Activated T-helper 2 cell treated with anti-CD3 and anti-CD28 coated beads, Interferon-gamma antibody, Interleukin-2, Interleukin-4, amounts not matched to agents 10 μg/mL and 5 μg/mL and 100 μg/mL, durations not matched to agents 14 hours and 24 hours and 36 hours (primary cell): ENCODE measurements around the gene RAET1G. TPM values are rescaled to one million over a fixed set of nuclear protein-coding genes. Genes with fewer than 3 reads are reported as not detected.

ENCODE experiments used
- DNase-seq: peaks from one replicate; pipeline ENCODE4 v3.0.0; 2021; ENCODE audit warnings: low spot score
- H3K27ac Mint-ChIP-seq: one replicate; pipeline ENCODE4 v1.8.0; 2021; ENCODE audit warnings: mixed read lengths
- H3K27me3 Mint-ChIP-seq: one replicate; pipeline ENCODE4 v1.8.0; 2021; ENCODE audit warnings: low read depth, mixed read lengths
- H3K36me3 Mint-ChIP-seq: one replicate; pipeline ENCODE4 v1.8.0; 2021; ENCODE audit warnings: low read depth, mixed read lengths
- H3K4me1 Mint-ChIP-seq: one replicate; pipeline ENCODE4 v1.8.0; 2021; ENCODE audit warnings: low read depth, mixed read lengths
- H3K4me3 Mint-ChIP-seq: one replicate; pipeline ENCODE4 v1.8.0; 2021; ENCODE audit warnings: low read depth, mild to moderate bottlenecking, moderate library complexity, mixed read lengths
- H3K9me3 Mint-ChIP-seq: one replicate; pipeline ENCODE4 v1.8.0; 2021; ENCODE audit warnings: mixed read lengths
- intact Hi-C: fragments of 100-400 bp; cut with micrococcal nuclease; formaldehyde crosslinking; loops from one replicate; pipeline ENCODE4 v1.15.1; 2023
- total RNA-seq: library from RNA; stranded (reverse); gene quantifications from 2 replicates; pipeline ENCODE4 v1.2.3, GENCODE V29; 2022

RAET1G gene
- total RNA-seq, 1 donor from 2014 or later: not detected

DNA sequence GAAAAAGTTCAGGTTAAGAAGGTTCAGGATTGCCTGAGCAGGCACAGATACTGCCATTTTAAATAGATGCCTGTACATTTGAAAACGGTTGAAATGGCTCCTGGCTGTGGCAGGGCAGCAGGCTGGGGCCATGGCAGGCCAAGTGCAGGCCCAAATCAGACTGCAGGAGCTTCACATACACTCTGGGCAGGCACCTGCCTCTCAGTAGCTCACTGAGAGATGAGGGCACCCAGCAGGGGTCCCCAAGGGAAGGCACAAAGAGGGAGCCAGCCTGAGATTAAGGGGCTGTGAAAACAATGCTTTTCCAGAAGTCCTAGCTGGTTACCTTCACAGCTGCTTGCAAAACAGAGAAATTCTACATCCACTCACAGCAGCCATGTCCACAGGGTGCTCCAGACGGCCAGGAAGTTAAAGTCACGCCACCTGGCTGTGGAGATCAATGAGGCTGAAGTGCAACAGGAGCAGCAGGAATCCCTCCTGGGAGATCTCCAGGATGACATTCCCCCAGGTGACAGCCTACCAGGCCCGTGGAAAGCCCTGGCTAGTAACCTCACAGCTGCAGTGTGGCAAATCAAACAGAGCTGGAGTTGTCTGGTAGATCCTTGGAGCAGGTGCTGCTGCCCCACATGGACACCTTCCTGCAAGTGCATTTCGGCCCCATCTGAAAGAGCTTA, 18.8 kb downstream of the RAET1G start:
- no peak for DNase-seq
- Mint-ChIP-seq H3K36me3 (no peaks in the 10 kb centered on the region), H3K9me3 (peaks cover 9% of the 10 kb centered on the region), H3K27me3 (peaks cover 14% of the 10 kb centered on the region), H3K4me1 (no peaks in the 10 kb centered on the region), H3K4me3 (no peak overlapping the region), H3K27ac (no peak overlapping the region)
- intact Hi-C loops: no loop called here

DNA sequence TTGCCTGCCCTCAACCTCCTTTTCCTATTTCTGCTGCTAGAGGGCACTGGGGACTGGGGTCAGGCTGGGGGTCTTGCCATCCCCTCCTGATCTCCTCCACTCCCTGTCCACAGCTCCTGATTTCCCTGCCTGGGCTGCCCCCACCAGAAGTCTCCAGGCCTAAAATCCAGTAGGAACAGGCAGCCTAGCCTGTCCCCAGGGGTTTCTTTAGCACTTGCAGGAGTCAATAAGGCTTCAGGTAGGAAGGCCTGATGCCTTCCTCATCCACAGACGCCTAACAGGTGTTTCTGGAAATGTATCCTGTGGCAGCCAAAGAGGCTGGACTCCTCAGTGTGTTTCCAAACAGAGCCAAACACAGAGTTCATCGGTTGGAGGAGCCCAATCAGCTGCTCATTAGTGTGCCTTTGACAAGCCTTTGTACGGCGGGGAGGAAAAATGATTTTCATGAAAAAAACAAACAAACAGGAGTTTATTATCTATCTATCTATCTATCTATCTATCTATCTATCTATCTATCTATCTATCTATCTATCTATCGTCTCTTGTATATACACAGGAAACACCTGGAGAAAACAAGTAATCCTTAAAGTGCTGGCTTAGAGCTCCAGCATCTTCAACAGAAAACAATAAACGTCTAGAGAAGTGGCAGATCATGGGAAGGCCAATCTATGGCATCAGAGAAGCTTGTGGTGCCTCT, 21.3 kb downstream of the RAET1G start:
- Mint-ChIP-seq H3K9me3 (no peaks in the 10 kb centered on the region), H3K4me3 (no peak overlapping the region), H3K27ac (no peak overlapping the region), H3K36me3 (no peaks in the 10 kb centered on the region), H3K4me1 (peaks cover 4% of the 10 kb centered on the region), H3K27me3 (peaks cover 17% of the 10 kb centered on the region)
- intact Hi-C loops: no loop called here
- no peak for DNase-seq

DNA sequence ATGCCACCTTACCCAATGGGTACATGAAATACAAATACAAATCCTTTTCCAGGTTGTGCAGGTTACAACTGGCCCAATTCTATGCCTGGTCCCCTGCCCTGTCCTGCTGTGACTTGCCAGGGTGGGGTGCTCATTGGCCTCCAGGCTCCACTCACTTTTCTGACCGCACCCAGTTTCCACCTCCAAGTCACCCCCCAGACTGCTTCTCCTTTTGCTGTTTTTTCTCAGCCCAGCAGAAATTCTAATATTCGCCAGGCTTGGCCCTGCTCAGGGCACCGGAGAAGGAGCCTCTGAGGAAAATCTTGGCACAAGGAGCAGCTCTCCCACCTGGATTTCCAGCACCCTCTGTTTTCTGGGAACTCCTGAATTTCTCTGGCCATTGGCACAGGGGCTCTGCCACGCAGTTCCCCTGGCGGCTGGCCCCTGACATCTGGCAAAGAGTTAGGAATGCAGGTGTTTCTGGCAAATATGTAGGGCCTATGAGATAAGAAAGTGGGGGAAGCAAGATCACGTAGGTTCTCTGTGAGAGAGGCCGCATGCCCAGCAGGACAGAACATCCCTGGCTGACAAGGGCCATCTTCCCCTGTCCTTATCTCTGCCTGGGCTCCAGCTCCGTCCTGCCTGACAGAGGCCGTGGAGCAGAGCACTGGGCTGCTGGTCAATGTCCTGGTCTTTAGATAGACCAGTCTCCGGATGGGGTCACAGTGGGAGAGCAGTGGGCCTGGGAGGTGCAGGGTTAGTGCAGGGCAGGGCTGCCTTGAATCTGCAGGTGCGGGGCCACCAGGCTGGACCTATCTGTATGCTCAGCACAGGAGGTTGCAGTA, 22.1 kb downstream of the RAET1G start:
- intact Hi-C loops: no loop called here
- Mint-ChIP-seq H3K9me3 (no peaks in the 10 kb centered on the region), H3K27me3 (peaks cover 17% of the 10 kb centered on the region), H3K4me1 (peaks cover 11% of the 10 kb centered on the region), H3K27ac (no peak overlapping the region), H3K4me3 (no peak overlapping the region), H3K36me3 (no peaks in the 10 kb centered on the region)
- no peak for DNase-seq

DNA sequence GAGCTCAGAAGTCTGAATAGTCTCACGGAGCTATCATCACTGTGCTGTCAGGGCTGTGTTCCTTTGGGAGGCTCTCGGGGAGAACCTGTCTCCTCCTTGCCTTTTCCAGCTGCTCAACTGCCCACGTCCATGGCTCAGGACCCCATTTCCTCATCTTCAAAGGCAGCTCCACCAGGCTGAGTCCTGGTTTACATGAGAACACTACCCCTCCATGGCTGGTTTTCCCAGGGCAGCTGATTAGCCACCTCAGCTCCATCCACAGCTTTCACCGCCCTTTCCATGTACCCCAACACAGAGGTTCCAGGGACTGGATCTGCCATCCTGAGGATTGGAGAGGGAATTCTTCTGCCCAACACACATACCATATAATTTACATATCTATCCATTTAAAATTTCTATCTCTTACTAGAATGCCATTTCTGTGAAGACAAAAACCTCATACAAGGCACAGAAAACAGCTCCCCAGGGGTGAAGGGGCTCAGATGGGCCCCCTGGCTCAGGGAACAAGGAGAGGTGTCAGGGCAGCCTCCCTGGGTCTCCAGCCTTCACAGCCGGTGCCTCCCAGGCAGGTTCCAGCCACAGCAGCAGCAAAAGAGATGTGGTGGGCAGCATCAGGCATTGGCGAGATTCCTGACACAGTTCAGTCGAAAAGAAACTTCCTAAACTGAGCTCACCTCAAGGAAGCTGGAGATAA, 22.8 kb downstream of the RAET1G start:
- Mint-ChIP-seq H3K4me1 (peaks cover 14% of the 10 kb centered on the region), H3K9me3 (no peaks in the 10 kb centered on the region), H3K27me3 (peaks cover 17% of the 10 kb centered on the region), H3K36me3 (no peaks in the 10 kb centered on the region), H3K4me3 (no peak overlapping the region), H3K27ac (no peak overlapping the region)
- intact Hi-C loops: no loop called here
- no peak for DNase-seq

DNA sequence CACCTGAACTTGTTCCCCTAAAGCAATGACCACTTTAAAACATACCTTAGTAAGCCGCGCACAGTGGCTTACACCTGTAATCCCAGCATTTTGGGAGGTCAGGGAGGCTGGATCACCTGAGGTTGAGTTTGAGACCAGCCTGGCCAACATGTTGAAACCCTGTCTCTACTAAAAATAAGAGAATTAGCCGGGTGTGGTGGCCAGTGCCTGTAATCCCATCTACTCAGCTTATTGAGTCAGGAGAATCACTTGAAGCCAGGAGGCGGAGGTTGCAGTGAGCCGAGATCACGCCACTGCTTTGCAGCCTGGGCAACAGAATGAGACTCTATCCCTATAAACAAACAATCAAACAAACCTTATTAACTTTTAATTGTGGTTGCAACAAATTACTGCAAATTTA, 23.4 kb downstream of the RAET1G start:
- H3K36me3 Mint-ChIP-seq: no peaks in the 10 kb centered on the region
- intact Hi-C loops: no loop called here
- H3K4me1 Mint-ChIP-seq: peaks cover 16% of the 10 kb centered on the region
- no peaks in the 10 kb centered on the region for H3K9me3 Mint-ChIP-seq
- DNase-seq: no peak
- no peak overlapping the region for H3K4me3 Mint-ChIP-seq
- peaks cover 19% of the 10 kb centered on the region for H3K27me3 Mint-ChIP-seq
- no peak overlapping the region for H3K27ac Mint-ChIP-seq

DNA sequence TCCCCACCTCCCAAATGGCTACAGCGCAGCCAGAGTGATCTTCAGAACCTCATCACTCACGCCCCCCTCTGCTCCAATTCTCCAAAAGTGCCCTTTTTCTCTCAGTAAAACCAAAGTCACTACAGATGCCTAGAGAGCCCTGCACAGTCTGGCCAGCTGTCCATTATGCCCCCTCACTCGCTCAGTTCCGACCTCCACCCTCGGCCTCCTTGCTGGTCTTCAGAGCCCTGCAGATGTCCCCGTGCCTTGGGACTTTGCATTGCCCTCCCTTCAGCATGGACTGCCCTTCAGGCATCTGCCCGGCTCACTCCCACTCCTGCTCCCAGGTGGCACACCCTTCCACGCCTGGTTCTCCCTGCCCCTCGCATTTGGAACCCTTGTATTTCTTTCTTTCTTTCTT, 24.0 kb downstream of the RAET1G start:
- no peak overlapping the region for H3K4me3 Mint-ChIP-seq
- no peaks in the 10 kb centered on the region for H3K9me3 Mint-ChIP-seq
- H3K4me1 Mint-ChIP-seq: peaks cover 17% of the 10 kb centered on the region
- intact Hi-C loops: no loop called here
- no peaks in the 10 kb centered on the region for H3K36me3 Mint-ChIP-seq
- no peak overlapping the region for H3K27ac Mint-ChIP-seq
- H3K27me3 Mint-ChIP-seq: peaks cover 24% of the 10 kb centered on the region
- DNase-seq: no peak

DNA sequence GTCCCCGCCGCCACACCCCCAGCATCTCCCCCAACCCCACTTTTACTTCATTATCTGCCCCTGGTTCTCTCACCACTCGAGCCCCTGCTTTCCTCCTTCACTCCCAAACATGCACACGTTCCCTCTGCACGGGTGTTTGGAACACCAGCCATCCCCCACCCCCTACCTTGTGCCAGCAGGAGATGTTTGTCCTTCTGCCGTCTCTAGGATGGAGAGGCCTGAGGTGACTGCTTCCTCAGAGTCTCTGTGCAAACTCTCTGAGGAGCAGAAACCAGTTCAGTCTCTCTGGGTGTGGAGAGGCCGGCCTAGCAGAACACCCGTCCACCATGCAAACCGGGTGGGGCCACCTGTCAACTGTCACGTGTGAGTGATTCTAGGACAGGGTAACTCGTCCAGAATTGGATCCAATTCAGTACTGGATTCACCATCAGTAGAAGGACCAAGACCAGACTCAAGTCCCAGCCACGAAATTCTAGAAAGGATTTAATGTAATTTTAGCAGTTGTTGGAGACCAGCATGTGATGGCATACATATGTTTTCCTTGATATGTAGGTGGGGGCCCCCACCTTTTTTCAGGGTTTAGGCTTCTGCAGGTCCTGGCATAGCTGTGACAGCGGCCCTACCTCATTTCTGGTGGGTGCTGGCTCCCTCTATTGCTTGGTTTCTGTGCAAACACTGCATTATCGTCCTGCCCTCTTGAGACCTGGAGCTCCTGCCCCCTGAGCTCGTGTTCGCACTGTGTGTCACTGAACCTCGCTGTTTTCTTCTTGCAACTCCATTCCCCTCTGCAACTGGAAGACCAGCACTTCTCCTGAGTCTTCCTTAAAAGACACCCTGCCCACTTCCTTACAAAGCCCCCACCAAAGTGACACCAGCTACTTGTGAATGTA, 24.8 kb downstream of the RAET1G start, which contains the start of gene RAET1E:
TSS of gene RAET1E (minus strand) at position 259 of the 890 bp plus-strand sequence. CDS start 7,212 bp downstream, outside the sequence.
- intact Hi-C loops: no loop called here
- Mint-ChIP-seq H3K9me3 (no peaks in the 10 kb centered on the region), H3K36me3 (no peaks in the 10 kb centered on the region), H3K27ac (no peak within 1 kb of the TSS), H3K4me3 (no peak within 1 kb of the TSS), H3K27me3 (peaks cover 26% of the 10 kb centered on the region), H3K4me1 (peaks cover 23% of the 10 kb centered on the region)
- no peak for DNase-seq

DNA sequence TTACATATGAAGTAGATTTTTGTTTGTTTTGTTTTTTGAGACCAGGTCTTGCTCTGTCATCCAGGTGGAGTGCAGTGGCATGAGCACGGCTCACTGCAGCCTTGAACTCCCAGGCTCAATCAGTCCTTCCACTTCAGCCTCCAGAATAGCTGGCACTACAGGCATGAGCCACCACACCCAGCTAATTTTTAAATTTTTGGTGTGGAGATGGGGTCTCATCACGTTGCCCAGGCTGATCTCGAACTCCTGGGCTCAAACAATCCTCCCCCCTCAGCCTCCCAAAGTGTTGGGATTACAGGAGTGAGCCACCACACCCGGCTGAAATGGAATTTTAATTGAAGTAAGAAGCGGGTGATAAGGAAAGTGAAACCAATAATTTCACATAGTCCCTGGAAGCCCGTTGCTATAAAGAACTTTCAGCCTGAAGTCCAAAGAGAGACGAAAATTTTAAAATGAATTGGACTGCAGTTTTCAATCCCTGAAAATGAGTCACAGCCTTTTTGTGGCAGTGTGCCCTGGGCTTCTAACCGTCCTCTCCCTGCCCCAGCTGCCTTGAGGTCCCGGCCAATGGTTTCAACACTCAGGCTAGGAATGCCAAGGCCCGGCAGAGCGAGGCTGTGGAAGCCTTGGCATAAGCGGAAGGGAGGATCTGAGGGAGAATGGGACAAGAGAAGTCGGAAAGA, 25.8 kb downstream of the RAET1G start:
- peaks cover 32% of the 10 kb centered on the region for H3K4me1 Mint-ChIP-seq
- no peaks in the 10 kb centered on the region for H3K9me3 Mint-ChIP-seq
- DNase-seq: no peak
- H3K27ac Mint-ChIP-seq: no peak overlapping the region
- no peak overlapping the region for H3K4me3 Mint-ChIP-seq
- intact Hi-C loops: no loop called here
- peaks cover 25% of the 10 kb centered on the region for H3K27me3 Mint-ChIP-seq
- H3K36me3 Mint-ChIP-seq: no peaks in the 10 kb centered on the region

DNA sequence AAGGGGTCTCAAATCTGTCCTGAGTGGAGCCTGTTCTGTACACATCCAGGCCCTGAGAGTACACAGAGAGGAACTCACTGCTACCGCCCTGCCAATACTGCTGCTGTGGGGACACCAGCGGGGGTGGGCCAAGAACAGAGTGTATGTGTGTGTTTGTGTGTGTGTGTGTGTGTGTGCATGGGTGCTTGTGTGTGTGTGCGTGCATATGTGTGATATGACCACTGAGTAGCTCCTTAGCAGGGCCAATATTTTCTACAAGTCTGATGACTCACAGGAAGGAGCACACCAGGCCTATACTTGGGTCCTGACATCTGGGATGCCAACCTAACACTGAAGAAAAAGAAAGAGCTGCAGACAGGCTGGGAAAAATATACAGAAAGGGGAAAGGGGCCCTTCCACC, 26.4 kb downstream of the RAET1G start:
- Mint-ChIP-seq H3K4me1 (peaks cover 34% of the 10 kb centered on the region), H3K36me3 (no peaks in the 10 kb centered on the region), H3K9me3 (no peaks in the 10 kb centered on the region), H3K4me3 (no peak overlapping the region), H3K27ac (no peak overlapping the region), H3K27me3 (peaks cover 19% of the 10 kb centered on the region)
- intact Hi-C loops: no loop called here
- DNase-seq: no peak

DNA sequence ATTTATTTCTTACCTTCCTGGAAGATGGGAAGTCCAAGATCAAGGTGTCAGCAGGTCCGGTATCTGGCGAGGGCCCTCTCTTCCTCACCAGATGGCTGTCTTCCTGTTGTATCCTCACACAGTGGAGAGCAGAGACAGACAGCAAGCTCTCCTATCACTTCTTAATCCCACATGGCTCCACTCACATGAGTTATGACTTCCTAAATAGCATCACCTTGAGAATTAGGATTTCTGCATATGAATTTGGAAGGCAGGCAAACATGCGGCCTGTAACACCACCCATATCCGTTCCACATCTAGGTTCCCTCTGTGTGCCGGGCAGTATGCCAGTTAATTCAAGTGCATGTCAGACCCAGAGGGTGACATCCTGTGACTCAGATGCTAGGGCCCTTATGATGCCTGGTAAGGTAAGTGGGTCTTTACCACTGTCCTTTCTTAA, 27.1 kb downstream of the RAET1G start:
- no peaks in the 10 kb centered on the region for H3K36me3 Mint-ChIP-seq
- peaks cover 17% of the 10 kb centered on the region for H3K27me3 Mint-ChIP-seq
- H3K9me3 Mint-ChIP-seq: no peaks in the 10 kb centered on the region
- H3K4me1 Mint-ChIP-seq: peaks cover 34% of the 10 kb centered on the region
- H3K4me3 Mint-ChIP-seq: no peak overlapping the region
- H3K27ac Mint-ChIP-seq: no peak overlapping the region
- intact Hi-C loops: no loop called here
- DNase-seq: no peak

DNA sequence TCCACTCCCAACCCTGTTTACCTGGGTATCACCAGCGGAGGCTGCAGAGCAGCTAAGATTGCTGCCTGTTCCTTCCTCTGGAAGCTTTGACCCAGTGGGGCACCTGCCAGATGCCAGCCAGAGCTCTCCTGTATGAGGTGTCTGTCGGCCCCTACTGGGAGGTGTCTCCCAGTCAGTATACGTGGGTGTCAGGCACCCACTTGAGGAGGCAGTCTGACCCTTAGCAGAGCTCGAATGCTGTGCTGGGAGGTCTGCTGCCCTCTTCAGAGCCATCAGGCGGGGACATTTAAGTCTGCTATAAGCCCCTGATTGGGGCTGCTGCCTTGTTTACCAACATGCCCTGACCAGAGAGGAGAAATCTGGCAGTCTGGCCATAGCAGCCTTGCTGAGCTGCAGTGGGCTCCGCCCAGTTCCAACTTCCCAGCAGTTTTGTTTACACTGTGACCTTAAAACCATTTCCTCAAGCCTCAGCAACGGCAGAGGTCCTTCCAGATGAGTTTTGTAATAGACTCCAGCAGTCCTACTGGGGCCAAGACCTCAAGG, 27.8 kb downstream of the RAET1G start:
- Mint-ChIP-seq H3K4me3 (no peak overlapping the region), H3K27me3 (peaks cover 17% of the 10 kb centered on the region), H3K9me3 (no peaks in the 10 kb centered on the region), H3K27ac (no peak overlapping the region), H3K36me3 (no peaks in the 10 kb centered on the region), H3K4me1 (peaks cover 37% of the 10 kb centered on the region)
- DNase-seq: no peak
- intact Hi-C loops: no loop called here
